GM03348 (cell line): ENCODE results near the gene CDH4.

Experiments used
- DNase-seq: peaks from one replicate; pipeline ENCODE4 v3.0.0; 2012; ENCODE audit warnings: low spot score

CDH4 gene

DNA sequence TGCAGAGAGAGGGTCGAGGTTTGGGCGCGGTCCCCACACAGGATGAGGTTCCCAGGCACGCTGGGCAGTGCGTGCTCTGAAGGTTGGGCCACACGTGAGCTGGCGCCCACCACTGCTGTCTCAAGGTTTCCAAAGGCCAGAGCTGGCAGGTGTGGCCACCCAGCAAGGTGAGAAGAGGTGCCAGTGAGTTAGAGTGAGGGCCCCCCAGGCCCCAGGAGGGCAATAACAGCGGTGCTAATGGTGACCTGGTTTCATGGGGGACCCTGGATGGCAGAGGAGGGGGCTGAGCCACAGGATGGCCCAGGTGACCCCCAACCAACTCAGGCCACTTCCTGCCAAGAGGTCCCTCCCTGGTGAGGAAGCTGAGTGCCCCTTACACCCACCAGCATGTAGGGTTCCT lies 628.6 kb downstream of the CDH4 start:
- DNase-seq = no peak

DNA sequence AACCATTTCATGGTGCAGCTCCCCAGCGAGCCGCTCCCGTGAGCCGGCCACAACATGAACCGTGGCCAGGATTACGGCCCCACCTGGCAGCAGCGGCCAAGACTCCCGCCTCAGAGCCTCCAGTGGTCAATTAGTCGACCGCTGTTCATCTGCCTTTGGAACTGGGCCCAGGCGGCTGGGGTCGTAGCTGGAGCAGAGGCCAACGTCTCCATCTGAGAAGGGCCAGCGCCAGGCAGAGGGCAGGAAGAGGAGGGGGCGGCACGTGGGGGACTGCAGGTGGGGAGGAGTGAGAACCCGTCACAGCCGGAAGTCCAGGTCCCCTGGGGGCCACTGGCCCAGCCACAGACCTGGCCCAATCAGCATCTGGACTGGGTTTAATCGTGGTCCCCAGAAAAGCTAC lies 629.4 kb downstream of the CDH4 start:
- DNase-seq = no peak

DNA sequence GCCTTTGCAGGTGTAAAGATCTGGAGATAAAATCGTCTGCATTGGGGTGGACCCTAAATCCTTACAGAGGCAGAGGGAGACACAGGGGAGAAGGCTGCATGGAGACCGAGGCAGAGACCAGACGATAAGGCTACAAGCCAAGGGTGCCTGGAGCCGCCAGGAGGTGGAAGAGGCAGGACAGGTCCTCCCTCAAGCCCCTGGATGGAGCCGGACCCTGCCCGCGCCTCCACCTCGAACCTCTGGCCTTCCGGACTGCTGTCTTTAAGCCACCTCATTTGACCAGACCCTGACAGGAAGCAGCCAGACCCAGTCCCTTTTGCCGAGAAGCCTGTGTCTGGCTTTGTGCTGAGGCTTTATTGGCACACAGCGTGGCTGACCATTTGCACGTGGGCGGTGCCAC lies 629.8 kb downstream of the CDH4 start:
- DNase-seq = no peak

DNA sequence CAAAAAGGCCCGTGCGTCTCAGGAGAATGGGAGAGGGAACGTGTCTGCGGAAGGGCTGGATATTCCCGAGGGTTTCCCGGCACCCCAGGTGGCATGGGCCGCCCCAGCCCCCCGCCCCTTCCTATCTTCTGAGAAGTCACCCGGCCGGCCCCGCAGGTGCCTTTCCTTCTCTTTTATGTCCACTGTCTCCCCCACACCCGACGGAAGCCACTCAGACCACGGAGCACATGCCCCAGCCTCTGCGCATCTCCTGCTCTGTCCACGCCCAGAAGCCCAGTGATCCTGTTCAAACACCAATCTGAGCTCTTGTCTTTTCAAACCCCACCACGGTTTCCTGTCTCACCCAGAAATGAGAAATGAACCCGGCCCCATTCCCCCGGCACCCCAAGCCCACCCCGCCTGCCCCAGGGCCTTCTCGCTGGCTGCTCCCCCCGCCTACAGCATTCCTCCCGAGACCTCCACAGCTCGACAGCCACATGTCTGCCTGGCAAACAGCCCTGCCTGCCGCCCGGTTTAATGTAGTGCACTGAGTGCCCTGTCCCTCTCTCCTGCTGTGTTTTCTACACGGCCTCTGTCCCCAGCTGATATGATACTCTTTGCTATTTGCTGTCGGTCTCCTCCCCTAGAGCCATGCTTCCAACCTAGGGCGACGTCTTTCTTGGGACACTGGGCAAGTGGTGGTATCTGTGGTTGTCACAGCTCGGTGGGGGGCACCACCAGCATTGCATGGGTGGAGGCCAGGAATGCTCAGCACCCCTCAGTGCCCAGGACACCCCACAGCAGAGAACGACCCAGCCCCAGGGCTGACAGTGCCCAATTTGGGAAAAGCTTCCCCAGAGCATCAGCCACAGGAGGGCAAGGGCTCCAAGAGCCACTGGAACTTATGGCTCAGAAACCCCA lies 630.9 kb downstream of the CDH4 start:
- no peak for DNase-seq

DNA sequence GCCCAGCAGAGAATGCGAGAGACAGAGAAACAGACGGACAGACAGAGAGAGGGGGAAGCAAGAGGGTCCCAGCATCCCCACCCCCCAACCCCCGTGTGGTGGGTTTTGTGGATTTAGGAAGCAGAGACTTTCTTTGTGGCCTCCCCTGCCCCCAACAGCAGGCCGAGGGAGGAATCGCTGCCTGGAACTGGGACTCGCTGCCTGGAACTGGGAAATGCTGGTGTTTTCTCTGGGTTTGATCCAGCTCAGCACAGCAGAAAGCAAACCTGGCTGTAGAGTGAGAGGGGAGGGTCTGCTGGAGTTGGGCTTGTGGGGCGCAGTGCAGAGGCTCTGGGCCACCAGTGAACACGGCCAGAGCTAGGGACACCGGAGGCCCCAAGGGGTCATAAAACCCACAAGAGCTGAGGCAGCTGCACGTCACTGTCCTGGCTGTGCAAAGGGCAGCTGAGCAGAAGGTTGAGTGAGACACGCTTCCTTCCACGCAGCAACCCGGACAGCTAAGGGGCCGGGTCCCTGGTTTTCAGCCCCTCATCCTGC lies 631.9 kb downstream of the CDH4 start:
- DNase-seq = no peak

DNA sequence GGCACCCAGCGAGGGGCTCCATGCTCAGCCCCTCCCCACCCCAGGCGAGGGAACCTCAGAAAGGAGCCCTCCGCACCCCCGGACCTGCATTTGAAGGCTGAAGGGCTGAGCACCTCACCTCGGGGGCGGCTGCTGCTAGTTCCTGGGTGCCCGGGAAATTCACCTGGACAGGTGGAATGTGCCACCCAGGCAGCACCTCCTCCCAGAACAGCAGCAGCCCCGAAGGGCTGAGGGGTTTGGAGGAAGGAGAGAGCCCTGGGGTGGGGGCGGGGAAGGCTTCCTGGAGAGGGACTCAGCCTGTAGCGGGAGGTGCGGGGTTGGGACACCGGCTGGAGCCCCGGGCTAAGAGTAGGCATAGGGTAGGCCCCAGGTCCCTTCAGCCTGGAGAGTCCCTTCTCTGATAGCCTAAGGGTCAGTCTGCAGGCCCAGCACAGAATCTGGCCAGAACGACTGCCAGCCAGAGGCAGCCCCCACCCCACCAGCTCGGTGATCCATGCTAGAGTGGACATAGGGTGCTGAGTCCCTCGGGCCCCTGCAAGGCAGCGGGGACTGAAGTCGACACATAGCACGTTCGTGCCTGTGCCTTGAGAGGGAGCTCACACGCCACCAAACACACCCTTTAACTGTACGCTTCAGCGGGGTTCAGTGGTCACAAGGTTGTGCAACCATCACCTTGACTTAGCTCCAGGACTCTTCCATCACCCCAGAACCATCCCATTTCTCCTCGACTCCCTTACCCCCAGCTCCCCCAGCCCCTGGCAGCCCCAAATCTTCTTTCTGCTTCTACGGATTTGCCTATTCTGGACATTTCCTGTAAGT lies 632.7 kb downstream of the CDH4 start:
- no peak for DNase-seq

DNA sequence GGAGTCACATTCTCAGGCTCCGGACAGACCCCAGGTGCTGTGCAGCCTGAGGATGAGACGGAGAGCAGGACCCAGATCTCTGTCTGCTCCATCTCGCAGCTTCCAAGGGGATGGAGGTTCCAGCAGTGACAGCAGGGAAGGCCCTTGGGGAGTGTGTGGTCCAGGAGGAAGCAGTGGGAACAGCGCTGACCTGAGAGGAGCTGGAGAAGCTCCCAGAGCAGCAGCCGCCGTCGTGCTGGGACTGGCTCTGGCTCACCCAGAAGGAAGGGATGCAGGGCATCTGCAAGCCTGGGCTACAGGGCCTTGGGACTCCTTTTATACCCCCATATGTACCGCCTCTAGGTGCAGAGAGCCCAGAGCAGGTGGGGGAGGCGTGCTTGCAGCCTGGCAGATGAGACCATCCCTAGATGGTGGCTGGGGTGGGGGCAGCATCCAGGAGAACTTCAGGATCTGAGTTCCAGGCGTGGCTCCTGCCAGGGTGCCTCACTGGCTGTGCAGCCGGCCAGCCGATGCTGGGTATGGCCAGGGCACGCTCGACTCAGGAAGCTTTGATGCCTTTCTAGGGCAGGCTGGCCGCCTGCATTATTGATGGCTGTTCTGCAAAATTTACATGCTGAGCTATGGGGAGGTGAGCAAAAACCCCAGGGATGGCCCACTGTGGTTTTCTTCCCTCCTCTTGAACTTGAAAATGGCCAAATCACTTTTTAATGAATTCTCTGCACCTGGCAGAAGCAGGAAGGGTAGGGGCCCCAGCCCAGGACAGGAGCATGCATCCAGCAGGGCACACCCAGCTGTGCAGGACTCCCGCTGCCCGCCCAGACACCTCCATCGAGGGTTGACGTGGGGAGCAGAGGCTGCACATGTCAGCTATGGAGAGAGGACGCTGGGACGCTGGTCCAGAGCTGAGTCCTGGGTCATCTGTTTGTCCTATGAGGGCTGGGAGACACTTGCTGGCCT lies 634.0 kb downstream of the CDH4 start:
- DNase-seq = no peak

DNA sequence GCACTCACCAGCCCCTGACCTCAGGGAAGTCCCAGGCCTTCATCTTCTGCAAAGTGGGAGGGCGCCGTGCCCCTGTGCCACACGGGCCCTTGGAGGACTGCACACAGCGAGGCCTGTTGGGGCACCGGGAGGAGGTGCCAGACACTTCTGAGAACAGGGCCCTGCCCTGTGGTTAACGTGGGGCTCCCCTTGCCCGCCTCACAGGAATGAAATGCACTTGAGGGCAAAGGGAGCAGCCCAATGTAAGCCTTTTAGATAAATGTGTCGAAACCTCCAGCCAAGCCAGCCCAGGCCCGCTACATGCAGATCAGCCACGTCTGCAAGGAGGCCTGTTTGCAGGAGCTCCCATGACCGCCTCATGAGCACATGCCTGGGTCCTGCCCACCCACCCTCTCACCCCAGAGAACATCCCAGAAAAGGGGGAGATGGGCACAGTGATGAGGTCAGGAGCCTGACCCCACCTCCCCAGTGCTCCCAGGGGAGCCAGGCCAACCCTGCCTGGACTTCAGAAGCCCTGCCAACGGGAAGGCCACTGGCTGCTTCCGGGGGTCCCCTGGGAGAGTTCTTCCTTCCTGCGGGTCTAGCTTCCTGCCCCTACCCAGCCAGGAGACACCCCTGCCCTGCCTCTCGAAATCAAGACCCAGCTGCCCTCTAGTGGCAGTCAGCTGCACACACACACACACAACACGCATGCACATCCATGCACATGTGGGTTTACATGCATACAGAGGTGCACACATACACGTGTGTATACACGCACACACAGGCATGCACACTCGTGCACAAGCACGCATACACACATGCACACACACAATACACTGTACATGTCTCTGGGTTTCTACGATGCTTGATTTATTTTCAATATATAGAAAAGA lies 634.9 kb downstream of the CDH4 start:
- peak; percentile 82 for DNase-seq

DNA sequence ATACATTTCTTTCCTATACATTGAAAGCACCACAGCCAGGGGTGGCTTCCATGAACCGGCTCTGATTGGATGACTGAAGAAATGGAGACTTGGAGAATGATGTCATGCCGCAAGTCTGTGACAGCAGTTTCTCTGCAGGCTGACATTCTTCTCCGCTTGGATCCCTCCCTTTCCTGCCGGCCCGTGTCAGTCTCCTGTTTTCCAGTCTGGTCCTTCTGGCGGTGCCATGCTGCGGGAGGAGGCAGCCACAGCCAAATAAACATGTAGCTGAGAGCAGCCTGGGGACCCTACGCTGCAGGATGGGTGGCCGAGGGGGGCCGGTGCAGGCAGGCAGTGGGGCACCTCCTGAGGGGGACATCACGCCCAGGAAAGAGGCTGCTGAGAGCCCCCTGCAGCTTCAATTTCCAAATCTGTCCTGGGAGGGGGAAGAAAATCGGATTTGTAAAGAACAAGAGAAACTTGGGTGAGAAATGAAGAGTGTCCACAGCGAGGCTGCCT lies 635.6 kb downstream of the CDH4 start:
- no peak for DNase-seq

DNA sequence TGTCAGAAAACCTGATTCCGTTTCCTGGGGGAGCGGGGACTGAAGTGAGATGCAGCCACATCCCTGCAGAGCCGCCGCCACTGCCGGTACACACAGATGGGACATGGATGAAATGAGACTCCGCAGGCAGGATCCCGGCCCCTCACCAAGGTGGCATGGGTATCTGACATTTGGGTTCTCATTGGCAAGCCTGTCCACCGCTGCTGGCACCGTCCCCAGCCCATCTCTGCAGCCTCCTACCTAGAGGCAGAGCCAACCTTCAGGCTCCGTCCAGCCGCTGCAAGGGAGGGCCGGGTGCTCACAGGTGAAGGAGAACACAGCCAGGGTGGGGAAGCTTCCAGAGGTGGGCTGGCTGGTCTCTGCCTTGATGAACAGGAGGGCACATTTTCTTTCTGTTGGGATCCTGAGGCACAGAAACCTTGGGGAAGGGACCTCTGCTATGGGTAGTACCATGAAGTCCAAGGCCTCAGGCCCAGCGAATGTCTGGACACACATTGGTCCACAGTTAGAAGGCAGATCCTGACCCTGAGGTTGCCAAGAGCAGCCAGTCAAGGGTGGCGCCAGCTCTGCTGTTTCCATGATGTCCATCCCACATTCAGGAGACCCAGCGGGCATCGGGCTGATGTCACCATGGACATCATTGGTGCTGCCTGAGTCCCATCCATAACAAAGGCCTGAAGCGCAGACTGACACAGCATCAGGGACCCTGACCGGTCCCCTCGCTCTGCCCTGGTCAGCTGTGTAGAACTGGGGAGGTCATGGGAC lies 636.2 kb downstream of the CDH4 start:
- DNase-seq = no peak

DNA sequence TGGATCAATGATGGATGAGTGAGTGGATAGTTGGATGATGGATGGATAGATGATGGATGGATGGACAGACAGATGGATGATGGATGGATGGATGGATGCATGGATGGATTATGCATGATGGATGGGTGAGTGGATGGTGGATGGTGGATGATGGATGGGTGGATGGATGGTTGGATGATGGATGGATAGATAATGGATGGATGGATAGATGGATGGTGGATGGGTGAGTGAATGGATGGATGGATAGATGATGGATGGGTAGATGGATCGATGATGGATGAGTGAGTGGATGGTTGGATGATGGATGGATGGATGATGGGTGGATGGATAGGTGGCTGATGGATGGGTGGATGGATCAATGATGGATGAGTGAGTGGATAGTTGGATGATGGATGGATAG lies 637.6 kb downstream of the CDH4 start:
- DNase-seq = no peak

DNA sequence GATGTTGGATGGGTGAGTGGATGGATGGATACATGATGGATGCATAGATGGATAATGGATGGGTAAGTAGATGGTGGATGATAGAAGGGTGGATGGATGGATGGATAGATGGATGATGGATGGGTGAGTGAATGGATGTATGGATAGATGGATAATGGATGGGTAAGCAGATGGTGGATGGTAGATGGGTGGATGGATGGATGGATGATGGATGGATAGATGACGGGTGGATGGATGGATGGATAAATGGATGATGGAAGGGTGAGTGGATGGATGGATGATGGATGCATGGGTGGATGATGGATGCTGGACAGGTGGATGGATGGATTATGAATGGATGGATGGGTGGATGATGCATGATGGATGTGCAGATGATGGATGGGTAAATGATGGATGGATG lies 638.1 kb downstream of the CDH4 start:
- DNase-seq = no peak

DNA sequence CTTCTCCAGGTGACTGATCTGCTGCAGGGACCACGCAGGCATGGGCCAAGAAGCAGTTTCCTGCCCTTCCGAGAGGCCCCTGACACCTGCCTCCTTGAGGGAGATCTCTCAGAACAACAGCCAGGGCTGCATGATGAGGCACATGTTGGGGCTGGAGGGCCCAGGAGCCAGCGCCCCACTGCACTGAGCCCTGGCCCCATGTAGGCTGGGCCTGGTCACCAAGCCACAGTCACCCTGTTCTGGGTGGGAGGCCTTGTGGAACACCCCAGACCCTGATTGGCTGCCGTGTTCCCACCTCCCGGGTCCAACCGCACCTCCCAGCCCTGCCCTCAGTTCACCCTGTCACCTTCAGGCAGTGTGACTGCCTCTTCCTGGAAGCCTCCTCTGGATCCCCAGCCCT lies 639.4 kb downstream of the CDH4 start:
- no peak for DNase-seq

DNA sequence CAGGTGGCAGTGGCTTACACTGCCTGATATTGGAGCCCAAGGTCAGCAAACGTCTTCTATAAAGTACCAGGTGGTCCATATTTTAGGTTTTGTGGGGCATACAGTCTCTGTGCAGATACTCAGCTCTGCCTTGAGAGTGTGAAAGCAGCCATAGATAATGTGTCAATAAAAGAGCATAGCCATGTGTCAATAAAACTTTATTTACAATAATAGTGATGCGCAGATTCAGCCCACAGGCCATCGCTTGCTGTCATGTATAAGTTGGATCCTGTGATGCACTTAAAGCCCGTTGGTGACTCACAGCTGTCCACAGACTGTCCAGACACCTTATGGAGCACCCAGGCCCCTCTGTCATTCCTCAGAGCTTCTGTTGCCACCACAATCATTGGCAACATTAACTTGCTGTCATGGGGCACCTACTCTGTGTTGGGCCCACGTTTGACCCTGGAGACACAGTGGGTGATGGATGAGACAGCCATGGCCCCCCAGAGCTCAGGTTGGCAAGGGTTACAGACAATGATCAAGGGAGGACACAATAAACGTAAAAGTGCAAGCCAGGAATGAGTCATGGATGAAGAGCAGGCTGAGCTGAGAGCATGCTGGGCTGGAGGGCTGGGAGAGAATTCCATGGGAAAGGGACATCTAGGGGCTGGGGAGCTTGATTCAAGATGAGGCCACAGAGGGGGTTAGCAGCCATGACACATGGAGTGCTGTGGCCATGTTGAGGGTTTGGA lies 640.0 kb downstream of the CDH4 start:
- DNase-seq = no peak

DNA sequence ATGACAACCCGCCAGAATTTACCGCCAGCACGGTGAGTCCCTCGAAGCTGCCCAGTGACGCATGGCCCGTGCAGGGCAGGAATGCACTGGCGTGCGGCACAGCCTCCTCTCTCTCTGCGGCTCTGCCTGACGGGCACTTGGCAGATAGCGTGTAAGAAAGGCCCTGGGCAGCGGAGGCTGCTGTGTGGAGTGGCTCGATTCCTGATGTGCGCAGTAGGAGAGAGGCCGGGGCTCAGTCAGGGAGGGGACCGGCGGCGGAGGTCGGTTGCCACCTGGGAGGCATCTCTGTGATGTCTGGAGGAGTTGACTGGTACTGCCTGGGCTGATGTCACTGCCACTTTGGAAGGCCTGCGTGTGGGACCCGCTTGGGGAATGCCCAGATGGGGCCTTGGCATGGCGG lies 643.0 kb downstream of the CDH4 start:
- DNase-seq = no peak

DNA sequence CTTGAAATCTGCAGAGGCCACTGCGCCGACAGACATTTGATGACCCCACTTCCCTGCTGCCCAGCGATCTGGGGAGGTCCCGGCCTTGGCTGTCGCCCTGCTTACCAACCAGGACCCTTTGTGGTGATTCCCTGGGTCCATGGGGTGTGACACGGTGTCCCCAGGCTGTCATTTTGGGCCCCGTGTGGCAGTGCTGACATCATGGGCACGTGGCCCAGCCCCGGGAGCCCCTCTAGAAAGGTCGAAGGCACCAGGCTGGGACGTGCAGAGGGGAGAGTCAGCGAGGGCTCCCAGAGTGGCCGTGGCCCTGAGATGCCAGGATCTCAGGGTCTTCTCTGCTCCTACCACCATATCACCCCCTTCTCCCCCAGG lies 643.6 kb downstream of the CDH4 start:
- DNase-seq = no peak

DNA sequence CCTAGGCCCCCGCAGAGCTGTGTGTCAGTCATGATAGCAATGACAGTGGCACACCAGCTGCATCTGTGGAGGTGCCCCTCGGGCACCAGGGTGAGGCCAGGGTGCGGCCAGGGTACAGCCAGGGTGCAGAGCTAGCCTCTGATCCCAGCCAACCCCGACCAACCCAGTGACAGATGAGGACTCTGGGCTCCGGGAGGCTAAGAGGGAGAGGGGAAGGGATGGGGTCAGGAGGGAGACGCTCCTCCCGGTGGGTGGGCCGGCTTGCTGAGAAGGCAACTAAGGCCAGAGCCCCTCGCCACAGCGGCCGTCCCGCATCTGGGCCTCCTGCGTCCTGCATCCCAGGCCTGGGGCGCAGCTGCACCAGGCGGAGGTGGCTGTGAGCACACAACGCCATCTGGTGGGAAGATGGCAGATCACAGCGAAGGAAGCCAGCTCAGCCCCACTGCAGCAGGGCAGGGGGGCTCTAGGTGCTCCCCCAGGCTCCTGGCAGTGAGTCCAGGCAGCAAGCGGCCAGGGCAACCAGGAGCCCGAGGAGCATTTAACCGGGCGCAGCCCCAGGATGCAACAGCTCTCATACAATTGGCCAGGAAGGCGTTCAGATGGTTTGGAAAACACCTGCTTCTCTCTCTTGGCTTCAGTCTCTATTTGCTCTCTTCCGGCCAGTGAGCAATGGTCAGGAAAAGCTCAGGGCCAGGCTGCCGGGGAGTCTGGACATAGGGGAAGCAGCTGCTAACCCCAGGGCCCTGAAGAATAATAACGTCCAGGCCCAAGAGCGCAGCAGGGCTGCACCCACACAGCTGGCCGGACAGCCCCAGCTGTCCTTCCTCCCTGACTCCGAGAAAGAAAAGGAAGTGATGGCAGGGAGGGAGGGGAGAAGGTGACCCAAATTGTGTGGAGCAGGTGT lies 644.2 kb downstream of the CDH4 start:
- peak; percentile 94 for DNase-seq
